ENCODE data around the gene PDGFA. TPM values are rescaled to one million over a fixed set of nuclear protein-coding genes. Genes with fewer than 3 reads are reported as not detected.

The PDGFA gene
- total and polyA plus RNA-seq, 2 experiments from 2014 or later: 4.7 to 8.4 TPM

- H3K79me2 ChIP-seq (ENCODE audit: insufficient read depth): no peaks in the 10 kb centered on the region
- no peaks in the 10 kb centered on the region for H3K36me3 ChIP-seq (ENCODE audit: low read depth)
- in situ Hi-C loops (cut with MboI): no loop called here
- H3K9me2 ChIP-seq (ENCODE audit: insufficient read depth): no peaks in the 10 kb centered on the region
- H3K27ac ChIP-seq: no peak overlapping the region
- H3K4me3 ChIP-seq: no peak overlapping the region
- no peak overlapping the region for H2AFZ ChIP-seq
- H3F3A ChIP-seq (ENCODE audit: insufficient read depth): no peaks in the 10 kb centered on the region
- no peak overlapping the region for H3K9ac ChIP-seq
- H3K27me3 ChIP-seq (replicated peaks; ENCODE audit: insufficient read depth): peaks cover 20% of the 10 kb centered on the region
- TF ChIP-seq EZH2phosphoT487 (IDR thresholded peaks at IDR 0.05; ENCODE audit: insufficient read depth, low read depth): no peak
- no peak for TF ChIP-seq EZH2 (IDR thresholded peaks at IDR 0.05; ENCODE audit: insufficient read depth, poor library complexity, severe bottlenecking)
- 83% methylated on average over 32 to 33 of the region's 33 CpGs for WGBS, 2 experiments (ENCODE audit: low coverage in 1 of 2, low lambda C conversion rate in 2 of 2, missing lambda C conversion rate in 2 of 2)
- H3K4me1 ChIP-seq (ENCODE audit: insufficient read depth): peaks cover 4% of the 10 kb centered on the region; the same call in 1 of the 2 replicates
- no peak overlapping the region for H3K4me2 ChIP-seq (ENCODE audit: unreplicated experiment)
- H3K9me3 ChIP-seq (ENCODE audit: low read depth): no peaks in the 10 kb centered on the region
- no peaks in the 10 kb centered on the region for H4K20me1 ChIP-seq (ENCODE audit: insufficient read depth)
- no peak for DNase-seq
Measured at GRCh38 chr7:476736-477360, 42.8 kb downstream of the PDGFA start.

GRCh38 chr7:475951-476441 is 43.6 kb downstream of the PDGFA start:
- H3K27ac ChIP-seq: no peak overlapping the region
- H4K20me1 ChIP-seq (ENCODE audit: insufficient read depth): no peaks in the 10 kb centered on the region
- H3K9me2 ChIP-seq (ENCODE audit: insufficient read depth): no peaks in the 10 kb centered on the region
- H3K9me3 ChIP-seq (ENCODE audit: low read depth): no peaks in the 10 kb centered on the region
- no peak overlapping the region for H2AFZ ChIP-seq
- no peaks in the 10 kb centered on the region for H3K79me2 ChIP-seq (ENCODE audit: insufficient read depth)
- peaks cover 9% of the 10 kb centered on the region; the same call in 1 of the 2 replicates for H3K4me1 ChIP-seq (ENCODE audit: insufficient read depth)
- H3K9ac ChIP-seq: no peak overlapping the region
- DNase-seq: no peak
- H3K36me3 ChIP-seq (ENCODE audit: low read depth): no peaks in the 10 kb centered on the region
- in situ Hi-C loops (cut with MboI): no loop called here
- TF ChIP-seq EZH2 (IDR thresholded peaks at IDR 0.05; ENCODE audit: insufficient read depth, poor library complexity, severe bottlenecking) (no peak), EZH2phosphoT487 (IDR thresholded peaks at IDR 0.05; ENCODE audit: insufficient read depth, low read depth) (no peak)
- 64 to 68% methylated on average over 15 of the region's 15 CpGs for WGBS, 2 experiments (ENCODE audit: low coverage in 1 of 2, low lambda C conversion rate in 2 of 2, missing lambda C conversion rate in 2 of 2)
- H3K4me2 ChIP-seq (ENCODE audit: unreplicated experiment): no peak overlapping the region
- H3K4me3 ChIP-seq: no peak overlapping the region
- H3K27me3 ChIP-seq (replicated peaks; ENCODE audit: insufficient read depth): peaks cover 17% of the 10 kb centered on the region
- H3F3A ChIP-seq (ENCODE audit: insufficient read depth): 0 out of 2 replicates have a peak, but pooled peaks cover 4% of the 10 kb centered on the region

GRCh38 chr7:475425-475728 is 44.3 kb downstream of the PDGFA start:
- 0 out of 2 replicates have a peak, but pooled peaks cover 4% of the 10 kb centered on the region for H3F3A ChIP-seq (ENCODE audit: insufficient read depth)
- H3K4me1 ChIP-seq (ENCODE audit: insufficient read depth): peaks cover 9% of the 10 kb centered on the region; the same call in 1 of the 2 replicates
- no peak overlapping the region for H2AFZ ChIP-seq
- in situ Hi-C loops (cut with MboI): no loop called here
- 73 to 81% methylated on average over 7 of the region's 7 CpGs for WGBS, 2 experiments (ENCODE audit: low coverage in 1 of 2, low lambda C conversion rate in 2 of 2, missing lambda C conversion rate in 2 of 2)
- H3K9me3 ChIP-seq (ENCODE audit: low read depth): no peaks in the 10 kb centered on the region
- no peak overlapping the region for H3K27ac ChIP-seq
- no peaks in the 10 kb centered on the region for H3K36me3 ChIP-seq (ENCODE audit: low read depth)
- H3K4me3 ChIP-seq: no peak overlapping the region
- no peaks in the 10 kb centered on the region for H4K20me1 ChIP-seq (ENCODE audit: insufficient read depth)
- no peaks in the 10 kb centered on the region for H3K9me2 ChIP-seq (ENCODE audit: insufficient read depth)
- no peaks in the 10 kb centered on the region for H3K79me2 ChIP-seq (ENCODE audit: insufficient read depth)
- H3K9ac ChIP-seq: no peak overlapping the region
- H3K27me3 ChIP-seq (replicated peaks; ENCODE audit: insufficient read depth): peaks cover 13% of the 10 kb centered on the region
- DNase-seq: no peak
- TF ChIP-seq EZH2 (IDR thresholded peaks at IDR 0.05; ENCODE audit: insufficient read depth, poor library complexity, severe bottlenecking) (no peak), EZH2phosphoT487 (IDR thresholded peaks at IDR 0.05; ENCODE audit: insufficient read depth, low read depth) (no peak)
- H3K4me2 ChIP-seq (ENCODE audit: unreplicated experiment): no peak overlapping the region

GRCh38 chr7:474605-475424 is 44.8 kb downstream of the PDGFA start:
- Histone ChIP-seq H3K9ac (no peak overlapping the region), H3K27ac (no peak overlapping the region), H3K27me3 (replicated peaks; ENCODE audit: insufficient read depth) (peaks cover 7% of the 10 kb centered on the region), H3K79me2 (ENCODE audit: insufficient read depth) (no peaks in the 10 kb centered on the region), H4K20me1 (ENCODE audit: insufficient read depth) (no peaks in the 10 kb centered on the region), H3K9me2 (ENCODE audit: insufficient read depth) (no peaks in the 10 kb centered on the region), H3K4me1 (ENCODE audit: insufficient read depth) (peaks cover 9% of the 10 kb centered on the region; the same call in 1 of the 2 replicates), H3K4me3 (no peak overlapping the region), H3K4me2 (ENCODE audit: unreplicated experiment) (no peak overlapping the region), H2AFZ (no peak overlapping the region), H3K36me3 (ENCODE audit: low read depth) (no peaks in the 10 kb centered on the region), H3K9me3 (ENCODE audit: low read depth) (no peaks in the 10 kb centered on the region), H3F3A (ENCODE audit: insufficient read depth) (0 out of 2 replicates have a peak, but pooled peaks cover 4% of the 10 kb centered on the region)
- DNase-seq: no peak
- 57 to 59% methylated on average over 21 to 23 of the region's 23 CpGs for WGBS, 2 experiments (ENCODE audit: low coverage in 1 of 2, low lambda C conversion rate in 2 of 2, missing lambda C conversion rate in 2 of 2)
- TF ChIP-seq EZH2 (IDR thresholded peaks at IDR 0.05; ENCODE audit: insufficient read depth, poor library complexity, severe bottlenecking): no peak
- TF ChIP-seq EZH2phosphoT487 (IDR thresholded peaks at IDR 0.05; ENCODE audit: insufficient read depth, low read depth): no peak
- in situ Hi-C loops (cut with MboI): no loop called here

All from GM23248 (cell line).